MG63 (cell line): ENCODE data around the gene PIAS3. TPM values are rescaled to one million over a fixed set of nuclear protein-coding genes. Genes with fewer than 3 reads are reported as not detected.

Source experiments
- DNase-seq: peaks from one replicate; pipeline ENCODE4 v3.0.0-alpha.2; 2020
- H3K27me3 ChIP-seq: fragments of 250-450 bp; sonication (Bioruptor Pico); 2 replicates; pipeline ENCODE4 v1.5.1; 2020; ENCODE audit warnings: mild to moderate bottlenecking, moderate library complexity
- H3K36me3 ChIP-seq: fragments of 250-450 bp; sonication (Bioruptor Pico); 2 replicates; pipeline ENCODE4 v1.5.1; 2020; ENCODE audit warnings: mild to moderate bottlenecking, moderate library complexity
- H3K4me3 ChIP-seq: fragments of 250-450 bp; sonication (Bioruptor Pico); 2 replicates; pipeline ENCODE4 v1.5.1; 2020; ENCODE audit warnings: mild to moderate bottlenecking, moderate library complexity
- H3K9me3 ChIP-seq: fragments of 250-450 bp; sonication (Bioruptor Pico); 2 replicates; pipeline ENCODE4 v1.5.1; 2020; ENCODE audit warnings: mild to moderate bottlenecking, moderate library complexity
- total RNA-seq: library from RNA; depleted of rRNA; stranded (reverse); fragments of >200 nt; shearing (Covaris generic); gene quantifications from 2 replicates; pipeline ENCODE4 v1.2.3, GENCODE V29; 2014; ENCODE audit warnings: low replicate concordance; rRNA removed

The PIAS3 gene
- 5.6 and 11.0 TPM in 2 replicates for total RNA-seq

GRCh38 chr1:145858901-145859490, at the start of gene PIAS3:
PIAS3 (minus strand) TSS chr1:145859081; CDS start chr1:145858990, 91 bp downstream.
- Histone ChIP-seq H3K27me3 (no peaks in the 10 kb centered on the region), H3K36me3 (peaks cover 34% of the 10 kb centered on the region), H3K4me3 (peak within 1 kb of the TSS; percentile 82)

DNA sequence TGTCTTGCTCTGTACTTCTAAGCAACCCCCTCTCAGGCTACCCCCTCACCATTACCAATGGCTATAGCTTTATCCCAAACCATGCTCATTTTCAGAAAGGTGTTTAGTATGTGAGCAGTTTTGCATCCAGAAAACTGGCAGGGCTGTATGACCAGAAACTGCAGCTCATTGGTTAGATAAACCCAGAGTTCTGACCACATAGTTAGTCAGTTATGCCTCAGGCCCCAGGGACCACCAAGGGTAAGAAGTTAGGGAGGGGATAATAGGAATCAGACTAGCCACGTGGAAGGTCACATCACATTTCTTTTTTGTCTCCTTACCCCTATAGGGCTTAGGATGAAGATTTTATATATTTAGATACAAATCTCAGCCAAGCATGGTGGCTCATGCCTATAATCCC, 49.8 kb upstream of the PIAS3 start:
- no peaks in the 10 kb centered on the region for H3K9me3 ChIP-seq
- no peaks in the 10 kb centered on the region for H3K27me3 ChIP-seq
- DNase-seq, result no peak
- H3K4me3 ChIP-seq, result no peak overlapping the region
- H3K36me3 ChIP-seq, result peaks cover 19% of the 10 kb centered on the region

More at GRCh38 chr1:145858901-145859490, at the start of gene PIAS3:
- H3K9me3 ChIP-seq, result no peaks in the 10 kb centered on the region
- DNase-seq, result peak; percentile 98

DNA sequence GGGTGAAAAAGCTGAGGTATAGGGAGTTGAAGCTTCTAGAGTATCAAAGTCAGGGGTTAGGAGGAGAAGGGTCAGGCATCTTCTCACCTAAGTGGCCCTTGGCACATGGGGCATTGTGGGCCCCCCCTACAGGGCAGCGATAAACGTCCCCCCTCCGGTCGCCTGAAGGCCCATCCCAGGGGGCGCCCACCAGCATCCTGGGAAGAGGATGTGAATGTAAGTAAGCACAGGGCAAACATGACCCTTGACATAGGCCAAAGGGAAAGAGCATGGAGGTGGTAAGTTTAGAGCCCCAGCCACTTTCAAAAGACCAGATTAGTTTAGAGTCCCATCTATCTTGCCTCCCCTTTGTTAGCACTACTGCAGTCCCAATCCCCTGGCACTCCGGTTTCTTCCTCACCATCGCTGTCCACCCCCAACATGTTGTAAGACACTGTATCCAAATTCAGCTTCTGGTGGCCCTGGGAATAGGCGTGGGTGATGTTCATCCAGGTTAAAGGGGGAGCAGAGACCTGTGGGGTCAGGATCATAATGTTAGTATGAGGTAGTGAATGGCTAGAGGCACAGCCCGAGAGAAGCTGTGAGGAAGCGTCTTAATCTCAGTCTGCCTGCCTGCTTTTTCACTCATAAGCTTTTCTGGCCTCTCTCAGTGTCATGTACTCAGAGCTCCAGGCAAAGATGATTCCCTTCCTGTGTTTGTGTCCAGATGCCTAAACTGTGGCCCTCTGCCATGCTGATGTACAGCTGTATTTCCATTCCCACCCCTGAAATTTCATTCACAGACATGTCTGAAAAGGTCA, 48.3 kb upstream of the PIAS3 start:
- no peaks in the 10 kb centered on the region for H3K27me3 ChIP-seq
- H3K36me3 ChIP-seq, result peaks cover 14% of the 10 kb centered on the region
- peak; percentile 32 for DNase-seq
- no peaks in the 10 kb centered on the region for H3K9me3 ChIP-seq
- no peak overlapping the region for H3K4me3 ChIP-seq

- DNase-seq, result no peak
- H3K36me3 ChIP-seq, result no peaks in the 10 kb centered on the region
- H3K9me3 ChIP-seq, result no peaks in the 10 kb centered on the region
- H3K27me3 ChIP-seq, result no peaks in the 10 kb centered on the region
- no peak overlapping the region for H3K4me3 ChIP-seq
Measured at GRCh38 chr1:145901312-145902021, 42.6 kb upstream of the PIAS3 start.

DNA sequence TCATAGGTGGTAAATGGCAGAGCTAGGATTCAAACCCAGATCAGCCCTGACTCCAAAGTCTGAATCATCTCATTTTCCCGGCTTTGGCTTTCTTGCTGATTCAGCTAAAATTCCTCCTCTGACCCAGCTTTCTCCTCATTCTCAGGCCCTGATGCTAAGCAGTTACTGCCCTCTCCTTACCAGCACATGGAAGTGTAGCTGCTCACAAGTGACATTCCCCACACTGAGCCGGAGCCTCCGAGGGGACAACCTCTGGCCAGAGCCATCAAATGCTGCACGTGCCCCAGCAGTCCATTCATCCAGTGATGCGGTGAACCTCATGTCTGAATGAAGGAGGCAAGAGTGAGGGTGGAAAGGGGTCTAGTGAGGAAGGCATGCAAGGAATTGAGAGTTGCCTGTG, 39.9 kb upstream of the PIAS3 start:
- H3K27me3 ChIP-seq, result no peaks in the 10 kb centered on the region
- H3K9me3 ChIP-seq, result no peaks in the 10 kb centered on the region
- DNase-seq, result no peak
- H3K4me3 ChIP-seq, result no peak overlapping the region
- H3K36me3 ChIP-seq, result no peaks in the 10 kb centered on the region

DNA sequence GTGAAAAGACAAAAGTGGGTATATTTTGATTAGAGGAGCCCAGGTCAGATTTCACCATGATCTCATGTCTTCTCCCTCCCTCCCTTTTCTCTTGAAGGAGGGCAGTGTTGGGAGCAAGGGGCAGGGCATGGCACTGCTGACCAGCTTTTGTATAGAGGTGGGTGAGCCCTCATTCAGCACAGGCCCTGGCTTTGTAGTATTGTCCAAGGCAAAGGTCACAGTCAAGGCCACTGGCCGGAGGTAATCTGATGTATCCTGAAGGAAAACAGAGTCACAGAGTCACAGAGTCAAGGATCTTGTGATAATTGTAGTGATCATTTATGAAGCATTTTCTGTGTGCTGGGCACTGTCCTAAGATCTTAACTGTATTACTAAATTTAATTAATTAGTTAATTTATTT, 39.1 kb upstream of the PIAS3 start:
- Histone ChIP-seq H3K36me3 (no peaks in the 10 kb centered on the region), H3K4me3 (no peak overlapping the region), H3K27me3 (no peaks in the 10 kb centered on the region), H3K9me3 (no peaks in the 10 kb centered on the region)
- DNase-seq, result no peak

DNA sequence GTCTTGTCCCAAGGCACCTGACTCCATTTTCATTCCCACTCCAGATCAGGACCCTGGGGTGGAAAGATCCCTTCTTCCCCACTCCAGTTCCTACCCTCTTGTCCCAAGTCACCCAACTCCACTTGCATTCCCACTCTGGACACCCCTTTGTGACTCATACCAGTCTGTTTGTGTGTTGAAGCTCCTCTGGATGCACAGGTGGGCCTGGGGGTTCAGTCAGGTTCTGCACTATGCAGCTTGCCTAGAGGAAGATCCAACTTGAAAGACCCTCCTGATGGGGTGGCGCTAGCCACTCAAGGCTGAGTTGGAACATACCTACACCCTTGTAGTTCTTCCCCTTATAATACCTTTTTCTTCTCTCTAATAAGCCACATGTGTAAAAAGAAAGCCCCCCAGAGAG, 36.6 kb upstream of the PIAS3 start:
- H3K27me3 ChIP-seq, result no peaks in the 10 kb centered on the region
- no peak overlapping the region for H3K4me3 ChIP-seq
- H3K36me3 ChIP-seq, result no peaks in the 10 kb centered on the region
- no peak for DNase-seq
- no peaks in the 10 kb centered on the region for H3K9me3 ChIP-seq

- Histone ChIP-seq H3K9me3 (no peaks in the 10 kb centered on the region), H3K27me3 (no peaks in the 10 kb centered on the region), H3K4me3 (no peak overlapping the region), H3K36me3 (no peaks in the 10 kb centered on the region)
- no peak for DNase-seq
Measured at GRCh38 chr1:145893306-145894055, 34.6 kb upstream of the PIAS3 start.

DNA sequence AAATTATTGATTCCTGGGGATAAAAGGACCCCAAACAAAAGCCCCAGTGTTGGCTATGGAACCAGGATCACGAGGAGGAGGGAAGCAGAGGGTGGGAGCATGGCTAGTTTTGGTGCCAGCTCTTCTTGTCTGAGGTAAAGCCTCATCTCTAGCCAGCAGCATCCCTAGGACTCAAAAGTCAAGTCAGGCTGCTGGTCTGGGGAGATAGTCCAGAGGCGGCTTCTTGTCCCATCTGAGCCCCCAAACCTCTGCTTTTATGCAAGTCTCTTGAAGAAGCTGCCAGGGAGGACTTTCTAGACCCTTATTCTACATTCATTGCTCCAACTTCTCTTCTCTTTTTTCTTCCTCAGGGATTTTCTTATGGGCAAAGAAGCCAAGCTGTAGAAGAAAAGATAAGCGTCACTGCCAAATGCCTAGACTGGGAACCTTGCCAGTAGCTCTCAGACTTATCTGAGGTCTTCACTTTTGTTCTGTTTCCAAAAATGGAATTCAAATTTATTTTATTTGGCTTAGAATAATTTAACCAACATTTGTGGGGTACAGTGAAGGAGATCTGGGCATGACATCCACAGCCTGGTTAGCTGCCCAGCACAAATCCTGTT, 33.7 kb upstream of the PIAS3 start:
- Histone ChIP-seq H3K4me3 (peak overlapping the region; percentile 8), H3K27me3 (no peaks in the 10 kb centered on the region), H3K36me3 (no peaks in the 10 kb centered on the region), H3K9me3 (no peaks in the 10 kb centered on the region)
- peak; percentile 66 for DNase-seq

DNA sequence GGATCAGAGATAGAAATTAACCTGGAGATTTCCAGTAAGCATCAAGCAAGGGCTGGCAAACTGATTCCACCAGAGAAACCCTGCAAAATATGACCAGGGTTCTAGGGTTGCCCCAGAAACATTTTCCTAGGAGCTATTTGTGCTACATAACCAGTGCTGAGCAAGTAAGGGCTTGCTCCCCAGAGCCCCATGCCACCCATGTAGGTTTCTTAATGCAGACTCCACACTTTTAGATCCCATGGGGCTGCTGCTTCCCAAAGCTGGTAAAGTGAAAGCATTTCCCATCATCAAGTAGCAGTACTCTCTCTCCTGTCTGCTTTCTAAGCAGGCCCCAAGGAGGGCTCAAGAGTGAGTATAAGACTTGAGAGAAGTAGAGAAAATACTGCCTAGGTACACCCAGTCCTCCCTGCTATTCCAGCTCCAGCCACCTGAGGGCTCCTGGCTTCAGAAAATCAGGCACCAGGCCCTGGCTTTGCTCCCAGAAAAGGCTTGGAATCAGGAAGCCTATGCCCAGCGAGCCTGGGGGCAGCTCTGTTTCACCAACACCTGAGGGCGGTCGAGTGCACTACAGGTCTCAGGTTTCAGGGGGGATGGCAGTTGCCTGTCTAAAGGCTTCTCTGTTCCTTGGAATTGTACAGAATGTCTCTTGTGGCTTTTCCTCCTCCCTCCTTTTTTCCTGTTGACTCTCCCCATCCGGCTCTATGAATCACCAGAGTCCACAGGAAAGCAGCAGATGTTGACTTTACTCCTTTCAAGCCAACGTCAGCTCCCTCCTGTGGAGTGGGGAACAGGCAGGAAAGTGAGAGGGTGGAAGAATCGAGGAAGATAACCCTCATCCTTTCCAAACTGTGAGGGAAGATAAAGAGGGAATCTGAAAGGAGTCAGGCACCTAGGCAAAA, 33.0 kb upstream of the PIAS3 start:
- H3K9me3 ChIP-seq, result no peaks in the 10 kb centered on the region
- peak; percentile 97 for DNase-seq
- no peaks in the 10 kb centered on the region for H3K36me3 ChIP-seq
- H3K27me3 ChIP-seq, result no peaks in the 10 kb centered on the region
- peak overlapping the region; percentile 8 for H3K4me3 ChIP-seq

DNA sequence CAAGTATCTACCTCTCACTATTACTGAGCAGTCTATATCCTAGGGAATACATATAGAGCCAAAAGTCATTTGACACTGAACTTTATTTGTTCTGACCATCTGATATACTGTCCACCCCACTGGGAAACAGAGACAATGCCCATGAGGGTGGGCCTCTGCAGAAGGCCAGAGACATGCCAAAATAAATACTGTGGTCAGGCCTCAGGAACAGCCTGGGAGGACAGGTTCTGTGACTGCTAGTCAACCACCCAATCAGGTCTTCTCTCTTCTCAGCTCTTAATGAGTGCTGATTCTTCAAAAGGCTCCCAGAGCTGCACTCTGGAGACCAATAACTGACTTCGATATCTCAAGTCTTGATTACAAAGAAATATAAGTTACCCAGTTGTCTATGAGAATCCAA, 32.3 kb upstream of the PIAS3 start:
- no peaks in the 10 kb centered on the region for H3K36me3 ChIP-seq
- no peaks in the 10 kb centered on the region for H3K27me3 ChIP-seq
- no peaks in the 10 kb centered on the region for H3K9me3 ChIP-seq
- no peak for DNase-seq
- no peak overlapping the region for H3K4me3 ChIP-seq

DNA sequence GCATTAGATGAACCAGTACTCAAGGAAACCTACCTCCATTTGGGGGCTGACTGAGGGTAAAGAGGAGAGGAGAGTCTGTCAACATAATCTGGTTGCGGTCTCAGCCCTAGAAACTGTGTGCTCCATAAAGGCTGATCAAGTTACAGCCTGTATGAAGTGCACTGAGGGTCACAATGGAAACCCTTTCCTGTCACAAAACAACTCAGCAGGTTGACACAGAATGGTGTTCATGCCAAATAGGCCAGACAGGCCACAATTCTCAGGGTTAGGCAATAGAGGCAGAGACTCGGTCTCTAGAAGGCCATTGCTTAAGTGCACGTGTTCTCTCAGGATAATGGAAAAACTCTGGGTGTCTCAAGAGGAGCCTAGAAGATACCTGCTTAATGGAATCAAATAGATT, 30.8 kb upstream of the PIAS3 start:
- H3K36me3 ChIP-seq, result no peaks in the 10 kb centered on the region
- DNase-seq, result no peak

GRCh38 chr1:145887631-145888030, 28.8 kb upstream of the PIAS3 start:
- no peak for DNase-seq
- peaks cover 2% of the 10 kb centered on the region for H3K27me3 ChIP-seq
- no peak overlapping the region for H3K4me3 ChIP-seq
- H3K36me3 ChIP-seq, result no peaks in the 10 kb centered on the region
- H3K9me3 ChIP-seq, result no peaks in the 10 kb centered on the region

More for the DNA sequence above, 30.8 kb upstream of the PIAS3 start:
- Histone ChIP-seq H3K27me3 (no peaks in the 10 kb centered on the region; the same call in 1 of the 2 replicates), H3K4me3 (no peak overlapping the region), H3K9me3 (no peaks in the 10 kb centered on the region)

- Histone ChIP-seq H3K4me3 (no peak overlapping the region), H3K9me3 (no peaks in the 10 kb centered on the region), H3K27me3 (peaks cover 2% of the 10 kb centered on the region), H3K36me3 (no peaks in the 10 kb centered on the region)
- DNase-seq, result no peak
Measured at GRCh38 chr1:145886816-145887215, 27.9 kb upstream of the PIAS3 start.

GRCh38 chr1:145886390-145886789, 27.5 kb upstream of the PIAS3 start:
- DNase-seq, result no peak
- Histone ChIP-seq H3K36me3 (no peaks in the 10 kb centered on the region), H3K4me3 (peak overlapping the region; percentile 62), H3K27me3 (peaks cover 2% of the 10 kb centered on the region), H3K9me3 (no peaks in the 10 kb centered on the region)
